HepG2 (cell line): ENCODE results near the gene SELENOM. TPM values are rescaled to one million over a fixed set of nuclear protein-coding genes. Genes with fewer than 3 reads are reported as not detected.

Experiments
- DPF2 ChIP-seq: sonication (generic); formaldehyde crosslinking; IDR thresholded peaks from 2 replicates; pipeline ENCODE4 v1.4.0; 2020; ENCODE audit warnings: mild to moderate bottlenecking, low read depth, missing genetic modification reagents, borderline replicate concordance
- NR2F2 ChIP-seq: IDR thresholded peaks from 2 replicates; pipeline ENCODE4 v1.6.1; 2012; ENCODE audit warnings: low read depth, inconsistent platforms, borderline replicate concordance
- RELA ChIP-seq: sonication (generic); formaldehyde crosslinking; IDR thresholded peaks from 2 replicates; pipeline ENCODE4 v1.4.0; 2020; ENCODE audit warnings: missing genetic modification reagents
- polyA plus RNA-seq, 8 experiments: library from polyadenylated mRNA; depleted of rRNA in 3 of 8; stranded (reverse) in 7 of 8; unstranded in 1 of 8; fragments of >200 nt; fragmentation: Illumina TruSeq in 4 of 8; extraction: Trizol in 4 of 8; gene quantifications; 2 replicates each; pipeline versions ENCODE4 v1.2.1 to v1.2.3, GENCODE V29; 2011 to 2016; ENCODE audit warnings: low read depth in 4 of 8, missing spikeins in 1 of 8, mixed read lengths in 1 of 8; ENCODE audit not compliant: insufficient read depth in 1 of 8
- total RNA-seq, 5 experiments: library from RNA; depleted of rRNA; stranded (reverse); fragments of >200 nt; fragmentation: Illumina TruSeq; extraction: Trizol; gene quantifications; 2 replicates each; pipeline ENCODE4 v1.2.3, GENCODE V29; 2016; ENCODE audit warnings: low read depth in 1 of 5
- TF ChIP-seq, protein P1 (sequence below), 2 experiments: sonication (generic) in 1 of 2; formaldehyde crosslinking in 1 of 2; IDR thresholded peaks; 2 replicates each; pipeline versions ENCODE4 v1.4.0 to v1.6.1; 2016 to 2020; ENCODE audit warnings: borderline replicate concordance in 1 of 2, low read depth in 1 of 2, mild to moderate bottlenecking in 1 of 2, missing genetic modification reagents in 1 of 2
- TF ChIP-seq, protein P2 (sequence below): sonication (generic); formaldehyde crosslinking; IDR thresholded peaks from 2 replicates; pipeline ENCODE4 v1.8.1; 2022; ENCODE audit warnings: low read depth, mild to moderate bottlenecking, missing genetic modification reagents
- TF ChIP-seq, protein P3 (sequence below): sonication (generic); formaldehyde crosslinking; conservative IDR thresholded peaks from 2 replicates; pipeline ENCODE4 v1.8.0; 2022; ENCODE audit warnings: mild to moderate bottlenecking, moderate library complexity, missing genetic modification reagents
- TF ChIP-seq, protein P4 (sequence below): sonication (generic); formaldehyde crosslinking; IDR thresholded peaks from 2 replicates; pipeline ENCODE4 v1.8.0; 2022; ENCODE audit warnings: missing genetic modification reagents, low read depth, mild to moderate bottlenecking, borderline replicate concordance
- TF ChIP-seq, protein P5 (sequence below): sonication (generic); formaldehyde crosslinking; IDR thresholded peaks from 2 replicates; pipeline ENCODE4 v1.4.0; 2020; ENCODE audit warnings: missing genetic modification reagents, borderline replicate concordance
- TF ChIP-seq, protein P6 (sequence below): sonication (generic); formaldehyde crosslinking; IDR thresholded peaks from 2 replicates; pipeline ENCODE4 v1.4.0; 2020; ENCODE audit warnings: missing genetic modification reagents, borderline replicate concordance

Gene SELENOM
- total and polyA plus RNA-seq, 2 of the 13 experiments (the other 11 are each of a cell fraction or from before 2014, with no cell fraction given): 4.1 to 4.3 TPM

DNA sequence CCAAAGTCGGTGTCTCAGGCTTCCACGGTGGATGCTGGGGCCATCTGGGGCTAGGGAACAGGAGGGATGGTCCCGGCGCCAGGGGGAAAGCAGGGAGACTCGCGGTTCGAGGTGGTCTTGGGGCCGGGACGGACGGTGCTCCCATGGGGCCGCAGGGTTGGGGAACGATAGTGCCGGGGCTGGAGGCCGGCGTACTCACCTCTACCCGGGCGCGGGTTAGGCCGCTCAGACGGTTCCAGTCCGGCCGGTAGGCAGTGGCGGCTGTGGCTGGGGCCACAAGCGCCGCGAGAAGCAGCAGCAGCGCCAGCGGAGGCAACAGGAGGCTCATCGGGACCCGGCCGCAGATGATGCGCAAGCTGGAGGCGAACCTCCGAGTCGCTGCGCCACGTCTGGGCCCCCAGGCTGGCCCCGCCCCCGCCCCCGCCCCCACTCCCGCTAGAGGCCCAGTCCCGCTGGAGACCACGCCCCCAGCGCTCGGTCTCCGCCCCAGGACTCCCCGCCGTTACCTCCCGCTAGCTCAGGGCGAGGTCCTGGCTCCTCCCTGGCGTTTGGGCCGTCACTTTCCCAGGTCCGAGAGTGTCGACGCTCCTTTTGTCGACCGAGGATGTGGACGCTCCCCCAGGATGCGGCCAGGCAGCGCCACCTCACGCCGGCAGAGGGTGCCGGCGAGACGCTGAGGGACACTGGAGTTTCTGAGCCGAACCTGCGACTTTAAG is at the start of gene SELENOM (continued):
- TF ChIP-seq, protein P1, sequence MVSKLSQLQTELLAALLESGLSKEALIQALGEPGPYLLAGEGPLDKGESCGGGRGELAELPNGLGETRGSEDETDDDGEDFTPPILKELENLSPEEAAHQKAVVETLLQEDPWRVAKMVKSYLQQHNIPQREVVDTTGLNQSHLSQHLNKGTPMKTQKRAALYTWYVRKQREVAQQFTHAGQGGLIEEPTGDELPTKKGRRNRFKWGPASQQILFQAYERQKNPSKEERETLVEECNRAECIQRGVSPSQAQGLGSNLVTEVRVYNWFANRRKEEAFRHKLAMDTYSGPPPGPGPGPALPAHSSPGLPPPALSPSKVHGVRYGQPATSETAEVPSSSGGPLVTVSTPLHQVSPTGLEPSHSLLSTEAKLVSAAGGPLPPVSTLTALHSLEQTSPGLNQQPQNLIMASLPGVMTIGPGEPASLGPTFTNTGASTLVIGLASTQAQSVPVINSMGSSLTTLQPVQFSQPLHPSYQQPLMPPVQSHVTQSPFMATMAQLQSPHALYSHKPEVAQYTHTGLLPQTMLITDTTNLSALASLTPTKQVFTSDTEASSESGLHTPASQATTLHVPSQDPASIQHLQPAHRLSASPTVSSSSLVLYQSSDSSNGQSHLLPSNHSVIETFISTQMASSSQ (IDR thresholded peaks at IDR 0.05; ENCODE audit: low read depth): no peak
- TF ChIP-seq, protein P1 (CRISPR knock-in tag; IDR thresholded peaks at IDR 0.05; ENCODE audit: borderline replicate concordance): no peak
- TF ChIP-seq, protein P2, sequence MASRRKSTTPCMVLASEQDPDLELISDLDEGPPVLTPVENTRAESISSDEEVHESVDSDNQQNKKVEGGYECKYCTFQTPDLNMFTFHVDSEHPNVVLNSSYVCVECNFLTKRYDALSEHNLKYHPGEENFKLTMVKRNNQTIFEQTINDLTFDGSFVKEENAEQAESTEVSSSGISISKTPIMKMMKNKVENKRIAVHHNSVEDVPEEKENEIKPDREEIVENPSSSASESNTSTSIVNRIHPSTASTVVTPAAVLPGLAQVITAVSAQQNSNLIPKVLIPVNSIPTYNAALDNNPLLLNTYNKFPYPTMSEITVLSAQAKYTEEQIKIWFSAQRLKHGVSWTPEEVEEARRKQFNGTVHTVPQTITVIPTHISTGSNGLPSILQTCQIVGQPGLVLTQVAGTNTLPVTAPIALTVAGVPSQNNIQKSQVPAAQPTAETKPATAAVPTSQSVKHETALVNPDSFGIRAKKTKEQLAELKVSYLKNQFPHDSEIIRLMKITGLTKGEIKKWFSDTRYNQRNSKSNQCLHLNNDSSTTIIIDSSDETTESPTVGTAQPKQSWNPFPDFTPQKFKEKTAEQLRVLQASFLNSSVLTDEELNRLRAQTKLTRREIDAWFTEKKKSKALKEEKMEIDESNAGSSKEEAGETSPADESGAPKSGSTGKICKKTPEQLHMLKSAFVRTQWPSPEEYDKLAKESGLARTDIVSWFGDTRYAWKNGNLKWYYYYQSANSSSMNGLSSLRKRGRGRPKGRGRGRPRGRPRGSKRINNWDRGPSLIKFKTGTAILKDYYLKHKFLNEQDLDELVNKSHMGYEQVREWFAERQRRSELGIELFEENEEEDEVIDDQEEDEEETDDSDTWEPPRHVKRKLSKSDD (CRISPR knock-in tag): no peak
- no peak for TF ChIP-seq RELA (CRISPR knock-in tag)
- TF ChIP-seq, protein P3, sequence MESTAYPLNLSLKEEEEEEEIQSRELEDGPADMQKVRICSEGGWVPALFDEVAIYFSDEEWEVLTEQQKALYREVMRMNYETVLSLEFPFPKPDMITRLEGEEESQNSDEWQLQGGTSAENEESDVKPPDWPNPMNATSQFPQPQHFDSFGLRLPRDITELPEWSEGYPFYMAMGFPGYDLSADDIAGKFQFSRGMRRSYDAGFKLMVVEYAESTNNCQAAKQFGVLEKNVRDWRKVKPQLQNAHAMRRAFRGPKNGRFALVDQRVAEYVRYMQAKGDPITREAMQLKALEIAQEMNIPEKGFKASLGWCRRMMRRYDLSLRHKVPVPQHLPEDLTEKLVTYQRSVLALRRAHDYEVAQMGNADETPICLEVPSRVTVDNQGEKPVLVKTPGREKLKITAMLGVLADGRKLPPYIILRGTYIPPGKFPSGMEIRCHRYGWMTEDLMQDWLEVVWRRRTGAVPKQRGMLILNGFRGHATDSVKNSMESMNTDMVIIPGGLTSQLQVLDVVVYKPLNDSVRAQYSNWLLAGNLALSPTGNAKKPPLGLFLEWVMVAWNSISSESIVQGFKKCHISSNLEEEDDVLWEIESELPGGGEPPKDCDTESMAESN (CRISPR knock-in tag): 0 out of 2 replicates have a peak, but pooled peaks have one; percentile 60
- TF ChIP-seq, protein P4, sequence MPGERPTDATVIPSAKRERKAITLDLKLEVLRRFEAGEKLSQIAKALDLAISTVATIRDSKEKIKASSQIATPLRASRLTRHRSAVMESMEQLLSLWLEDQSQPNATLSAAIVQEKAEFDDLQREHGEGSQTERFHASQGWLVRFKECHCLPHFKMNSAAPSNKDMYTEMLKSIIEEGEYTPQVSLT (CRISPR knock-in tag): no peak
- TF ChIP-seq, protein P5, sequence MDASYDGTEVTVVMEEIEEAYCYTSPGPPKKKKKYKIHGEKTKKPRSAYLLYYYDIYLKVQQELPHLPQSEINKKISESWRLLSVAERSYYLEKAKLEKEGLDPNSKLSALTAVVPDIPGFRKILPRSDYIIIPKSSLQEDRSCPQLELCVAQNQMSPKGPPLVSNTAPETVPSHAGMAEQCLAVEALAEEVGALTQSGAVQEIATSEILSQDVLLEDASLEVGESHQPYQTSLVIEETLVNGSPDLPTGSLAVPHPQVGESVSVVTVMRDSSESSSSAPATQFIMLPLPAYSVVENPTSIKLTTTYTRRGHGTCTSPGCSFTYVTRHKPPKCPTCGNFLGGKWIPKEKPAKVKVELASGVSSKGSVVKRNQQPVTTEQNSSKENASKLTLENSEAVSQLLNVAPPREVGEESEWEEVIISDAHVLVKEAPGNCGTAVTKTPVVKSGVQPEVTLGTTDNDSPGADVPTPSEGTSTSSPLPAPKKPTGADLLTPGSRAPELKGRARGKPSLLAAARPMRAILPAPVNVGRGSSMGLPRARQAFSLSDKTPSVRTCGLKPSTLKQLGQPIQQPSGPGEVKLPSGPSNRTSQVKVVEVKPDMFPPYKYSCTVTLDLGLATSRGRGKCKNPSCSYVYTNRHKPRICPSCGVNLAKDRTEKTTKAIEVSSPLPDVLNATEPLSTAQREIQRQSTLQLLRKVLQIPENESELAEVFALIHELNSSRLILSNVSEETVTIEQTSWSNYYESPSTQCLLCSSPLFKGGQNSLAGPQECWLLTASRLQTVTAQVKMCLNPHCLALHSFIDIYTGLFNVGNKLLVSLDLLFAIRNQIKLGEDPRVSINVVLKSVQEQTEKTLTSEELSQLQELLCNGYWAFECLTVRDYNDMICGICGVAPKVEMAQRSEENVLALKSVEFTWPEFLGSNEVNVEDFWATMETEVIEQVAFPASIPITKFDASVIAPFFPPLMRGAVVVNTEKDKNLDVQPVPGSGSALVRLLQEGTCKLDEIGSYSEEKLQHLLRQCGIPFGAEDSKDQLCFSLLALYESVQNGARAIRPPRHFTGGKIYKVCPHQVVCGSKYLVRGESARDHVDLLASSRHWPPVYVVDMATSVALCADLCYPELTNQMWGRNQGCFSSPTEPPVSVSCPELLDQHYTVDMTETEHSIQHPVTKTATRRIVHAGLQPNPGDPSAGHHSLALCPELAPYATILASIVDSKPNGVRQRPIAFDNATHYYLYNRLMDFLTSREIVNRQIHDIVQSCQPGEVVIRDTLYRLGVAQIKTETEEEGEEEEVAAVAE (CRISPR knock-in tag): 0 out of 2 replicates have a peak, but pooled peaks have one; percentile 16
- TF ChIP-seq DPF2: no peak
- TF ChIP-seq NR2F2: no peak
- TF ChIP-seq, protein P6, sequence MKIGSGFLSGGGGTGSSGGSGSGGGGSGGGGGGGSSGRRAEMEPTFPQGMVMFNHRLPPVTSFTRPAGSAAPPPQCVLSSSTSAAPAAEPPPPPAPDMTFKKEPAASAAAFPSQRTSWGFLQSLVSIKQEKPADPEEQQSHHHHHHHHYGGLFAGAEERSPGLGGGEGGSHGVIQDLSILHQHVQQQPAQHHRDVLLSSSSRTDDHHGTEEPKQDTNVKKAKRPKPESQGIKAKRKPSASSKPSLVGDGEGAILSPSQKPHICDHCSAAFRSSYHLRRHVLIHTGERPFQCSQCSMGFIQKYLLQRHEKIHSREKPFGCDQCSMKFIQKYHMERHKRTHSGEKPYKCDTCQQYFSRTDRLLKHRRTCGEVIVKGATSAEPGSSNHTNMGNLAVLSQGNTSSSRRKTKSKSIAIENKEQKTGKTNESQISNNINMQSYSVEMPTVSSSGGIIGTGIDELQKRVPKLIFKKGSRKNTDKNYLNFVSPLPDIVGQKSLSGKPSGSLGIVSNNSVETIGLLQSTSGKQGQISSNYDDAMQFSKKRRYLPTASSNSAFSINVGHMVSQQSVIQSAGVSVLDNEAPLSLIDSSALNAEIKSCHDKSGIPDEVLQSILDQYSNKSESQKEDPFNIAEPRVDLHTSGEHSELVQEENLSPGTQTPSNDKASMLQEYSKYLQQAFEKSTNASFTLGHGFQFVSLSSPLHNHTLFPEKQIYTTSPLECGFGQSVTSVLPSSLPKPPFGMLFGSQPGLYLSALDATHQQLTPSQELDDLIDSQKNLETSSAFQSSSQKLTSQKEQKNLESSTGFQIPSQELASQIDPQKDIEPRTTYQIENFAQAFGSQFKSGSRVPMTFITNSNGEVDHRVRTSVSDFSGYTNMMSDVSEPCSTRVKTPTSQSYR (CRISPR knock-in tag): peak; percentile 74
